Heart left ventricle (tissue), 13 donors: ENCODE measurements around the gene RABGAP1.

Experiments
- POLR2A ChIP-seq, 2 donors: fragments of 450-650 bp; IDR thresholded peaks; one replicate each; pipeline ENCODE4 v1.6.1; 2017; ENCODE audit warnings: antibody characterized with exemption in 2 of 2, mild to moderate bottlenecking in 2 of 2, moderate library complexity in 2 of 2
- TF ChIP-seq, protein P1 (sequence below), 12 donors: fragments of 200-600 bp; sonication (generic) in 4 of 12; IDR thresholded peaks; one replicate each; pipeline versions ENCODE4 v1.5.0 to v1.8.0; 2018 to 2022; ENCODE audit warnings: antibody characterized with exemption in 12 of 12, mild to moderate bottlenecking in 5 of 12
- donor health status: ischemic (EF 13 %, LVEDD 7.1; RV severe dilation, severe dysfunction).
- donor health status: DM: no; HTN: yes; CAD: no.
- donor health status: DM: no; HTN: no; CAD: no.
- donor health status: ischemic (EF 25% LVEDD 6.9; RV normal size, moderate dysfunction).
- donor health status: ischemic (EF 25% LVEDD 5.7; RV mildly dilated, moderate dysfunction).
- donor health status: ischemic (EF 35%, LVEDD 5.7; RV mildly dilated, moderate dysfunction).
- donor health status: nonischemic (EF 11% LVEDD 7.7; RV severe dilation, severe dysfunction).
- donor health status: DM: yes; HTN: yes; CAD: no.
- donor health status: PGD.
- donor health status: ischemic (EF 29% LVEDD 5.4; RV normal size, mild dysfunction).
- donor health status: nonischemic (EF 23%, LVEDD 6.1; RV moderate dilation, normal function).

DNA sequence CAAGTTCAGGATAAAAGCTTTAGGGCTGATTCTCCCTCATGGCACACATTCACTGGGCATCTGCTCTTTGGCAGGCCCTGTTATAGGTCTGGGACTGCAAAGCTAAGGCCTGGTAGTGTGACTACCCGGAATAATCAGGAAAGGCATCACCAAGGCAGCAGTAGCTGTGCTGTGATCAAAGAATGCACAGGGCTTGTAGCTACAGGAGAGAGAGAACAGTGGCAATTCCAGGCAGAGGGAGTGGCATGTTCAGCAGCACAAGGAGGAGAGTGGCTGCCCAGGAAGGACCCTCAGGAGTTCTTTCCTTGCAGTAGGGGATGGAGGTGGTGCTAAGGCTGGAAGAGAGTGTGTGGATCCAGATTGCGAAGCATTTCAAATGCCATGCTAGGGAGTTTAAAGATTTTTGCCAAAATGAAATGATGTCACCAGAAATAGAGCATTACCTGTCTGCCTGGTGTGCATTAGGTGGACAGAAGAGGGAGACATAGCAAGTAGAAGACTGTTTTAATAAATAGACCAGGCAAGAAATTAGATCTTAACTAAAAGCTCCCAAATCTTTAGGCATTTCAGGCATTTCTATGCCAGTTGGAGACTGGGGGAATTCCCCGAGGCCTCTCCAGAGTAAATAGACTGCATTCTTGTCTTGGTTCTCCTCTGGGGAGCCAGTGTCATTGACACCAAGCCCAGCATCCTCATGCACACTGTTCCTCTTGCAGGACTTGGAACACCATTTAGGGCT lies 161.7 kb downstream of the RABGAP1 start:
- TF ChIP-seq, protein P1, sequence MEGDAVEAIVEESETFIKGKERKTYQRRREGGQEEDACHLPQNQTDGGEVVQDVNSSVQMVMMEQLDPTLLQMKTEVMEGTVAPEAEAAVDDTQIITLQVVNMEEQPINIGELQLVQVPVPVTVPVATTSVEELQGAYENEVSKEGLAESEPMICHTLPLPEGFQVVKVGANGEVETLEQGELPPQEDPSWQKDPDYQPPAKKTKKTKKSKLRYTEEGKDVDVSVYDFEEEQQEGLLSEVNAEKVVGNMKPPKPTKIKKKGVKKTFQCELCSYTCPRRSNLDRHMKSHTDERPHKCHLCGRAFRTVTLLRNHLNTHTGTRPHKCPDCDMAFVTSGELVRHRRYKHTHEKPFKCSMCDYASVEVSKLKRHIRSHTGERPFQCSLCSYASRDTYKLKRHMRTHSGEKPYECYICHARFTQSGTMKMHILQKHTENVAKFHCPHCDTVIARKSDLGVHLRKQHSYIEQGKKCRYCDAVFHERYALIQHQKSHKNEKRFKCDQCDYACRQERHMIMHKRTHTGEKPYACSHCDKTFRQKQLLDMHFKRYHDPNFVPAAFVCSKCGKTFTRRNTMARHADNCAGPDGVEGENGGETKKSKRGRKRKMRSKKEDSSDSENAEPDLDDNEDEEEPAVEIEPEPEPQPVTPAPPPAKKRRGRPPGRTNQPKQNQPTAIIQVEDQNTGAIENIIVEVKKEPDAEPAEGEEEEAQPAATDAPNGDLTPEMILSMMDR (IDR thresholded peaks at IDR 0.05) = peak in 6 of 12 donors; percentile 8 to 36 (median 18)
- no peak for TF ChIP-seq POLR2A (IDR thresholded peaks at IDR 0.05)
